ENCODE measurements around the gene LOC101059915.
"Not testable (repeated sequence)": the region's sequence is repeated elsewhere in the genome, so short reads cannot be mapped to it uniquely, and the experiment has no call there.

The LOC101059915 gene

GRCh38 chrX:71669947-71670346 is 2.6 kb downstream of the LOC101059915 start:
- H3K9me3 ChIP-seq; intact Hi-C loops (cut with DNase I); H3K4me3 ChIP-seq; H3K36me3 ChIP-seq; DNase-seq; H3K27ac ChIP-seq; H3K27me3 ChIP-seq; H3K4me1 ChIP-seq: not testable (repeated sequence)
- peak in 7 of 9 donors; percentile 30 to 53 (median 41) for TF ChIP-seq CTCF (IDR thresholded peaks at IDR 0.05)
- peak in 6 of 8 donors; percentile 50 to 75 (median 64) for ATAC-seq
- WGBS, 2 donors, result 23 to 30% methylated on average over 10 of the region's 10 CpGs

- no peak overlapping the region for H3K27ac ChIP-seq
- H3K4me1 ChIP-seq, result no peaks in the 10 kb centered on the region
- no peak overlapping the region for H3K4me3 ChIP-seq
- no peak for DNase-seq
- no peak for TF ChIP-seq CTCF (IDR thresholded peaks at IDR 0.05)
- 70% methylated on average over 12 of the region's 12 CpGs for WGBS, 2 donors
- intact Hi-C loops (cut with DNase I), result no loop called here
- ATAC-seq, result peak in 3 of 8 donors; percentile 41 to 67 (median 45)
- H3K36me3 ChIP-seq, result no peaks in the 10 kb centered on the region
- no peaks in the 10 kb centered on the region for H3K27me3 ChIP-seq
- no peaks in the 10 kb centered on the region for H3K9me3 ChIP-seq
These were observed 3.9 kb downstream of the LOC101059915 start for GRCh38 chrX:71671043-71671780.

- intact Hi-C loops (cut with DNase I), result no loop called here
- Histone ChIP-seq H3K36me3 (no peaks in the 10 kb centered on the region), H3K9me3 (no peaks in the 10 kb centered on the region), H3K4me3 (no peak overlapping the region), H3K4me1 (no peaks in the 10 kb centered on the region), H3K27ac (no peak overlapping the region), H3K27me3 (no peaks in the 10 kb centered on the region)
- ATAC-seq (no peak), DNase-seq (no peak)
- 93 to 94% methylated on average over 11 of the region's 11 CpGs for WGBS, 2 donors
- no peak for TF ChIP-seq CTCF (IDR thresholded peaks at IDR 0.05)
These were observed 4.6 kb downstream of the LOC101059915 start for GRCh38 chrX:71671938-71672337.

GRCh38 chrX:71675636-71676035 is 8.3 kb downstream of the LOC101059915 start:
- H3K9me3 ChIP-seq; H3K27me3 ChIP-seq; DNase-seq; H3K27ac ChIP-seq; H3K4me1 ChIP-seq; H3K4me3 ChIP-seq; intact Hi-C loops (cut with DNase I); H3K36me3 ChIP-seq; ATAC-seq: not testable (repeated sequence)
- 96 to 97% methylated on average over 20 to 23 of the region's 23 CpGs for WGBS, 2 donors

GRCh38 chrX:71676068-71676795 is 8.9 kb downstream of the LOC101059915 start:
- H3K4me3 ChIP-seq; ATAC-seq; H3K27ac ChIP-seq; H3K36me3 ChIP-seq; H3K4me1 ChIP-seq; H3K9me3 ChIP-seq; DNase-seq; intact Hi-C loops (cut with DNase I): not testable (repeated sequence)
- H3K27me3 ChIP-seq, result peaks cover 0 to 13% (median 0%) of the 10 kb centered on the region in 7 donors
- 89 to 92% methylated on average over 34 to 38 of the region's 43 CpGs for WGBS, 2 donors

- H3K36me3 ChIP-seq; H3K4me1 ChIP-seq; intact Hi-C loops (cut with DNase I); H3K9me3 ChIP-seq; H3K27ac ChIP-seq; ATAC-seq; DNase-seq; H3K4me3 ChIP-seq: not testable (repeated sequence)
- peaks cover 0 to 14% (median 0%) of the 10 kb centered on the region in 7 donors for H3K27me3 ChIP-seq
- WGBS, 2 donors, result 82 to 94% methylated on average over 3 to 4 of the region's 6 CpGs
These were observed 9.8 kb downstream of the LOC101059915 start for GRCh38 chrX:71677195-71677594.

Data from heart right ventricle (tissue), 16 donors.